ENCODE data around the gene BEST1. TPM values are rescaled to one million over a fixed set of nuclear protein-coding genes. Genes with fewer than 3 reads are reported as not detected.

BEST1 gene
- total RNA-seq, 1 experiment from 2014 or later = 0.13 TPM

DNA sequence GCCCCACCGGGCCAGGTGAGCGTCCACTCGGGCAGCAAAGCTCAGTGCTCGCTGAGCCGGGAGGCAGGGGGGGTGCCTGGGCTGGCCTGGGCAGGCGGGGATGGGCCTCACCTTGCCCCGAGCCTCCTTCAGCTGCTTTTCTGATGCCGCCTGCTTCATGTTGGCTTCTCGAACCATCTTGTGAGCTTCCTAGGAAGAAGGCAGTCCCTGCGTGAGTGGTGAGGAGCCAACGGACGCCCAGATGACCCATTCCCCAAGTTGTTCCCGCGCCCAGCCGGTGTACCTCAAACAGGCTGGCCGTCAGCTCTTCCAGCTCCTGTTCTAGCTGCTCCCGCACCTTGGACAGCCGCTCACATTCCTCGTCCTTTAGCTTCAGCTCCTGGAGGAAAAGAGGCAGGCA is 42.9 kb upstream of the BEST1 start:
- Histone ChIP-seq H3K36me3 (ENCODE audit: control insufficient read depth, insufficient read depth, low read length) (no peaks in the 10 kb centered on the region), H3K27me3 (ENCODE audit: control insufficient read depth, insufficient read depth, low read length) (no peaks in the 10 kb centered on the region), H3K4me3 (ENCODE audit: low read depth in 2 of 2, low read length in 2 of 2) (no peak overlapping the region), H3K9me3 (ENCODE audit: control insufficient read depth, insufficient read depth, low read depth, low read length) (no peaks in the 10 kb centered on the region), H3K27ac (ENCODE audit: low read length) (no peak overlapping the region), H3K4me1 (ENCODE audit: control insufficient read depth, insufficient read depth, low read length) (no peaks in the 10 kb centered on the region)
- intact Hi-C loops (cut with micrococcal nuclease; ENCODE audit: unreplicated experiment) (no loop called here), in situ Hi-C loops (cut with HindIII; ENCODE audit: low pct_unique_long_range_greater_than_20kb, low sequenced_read_pairs) (no loop called here)
- ChIA-PET CTCF (no interaction called here), POLR2A (interaction anchor here (0.5 kb wide), 1 partner anchor 109 kb away, joined by 3 read pairs; no protein-coding TSS in a partner anchor)
- ATAC-seq = no peak
- no peak for TF ChIP-seq SIN3A (IDR thresholded peaks at IDR 0.05; ENCODE audit: borderline replicate concordance, insufficient read depth, low read depth, low read length)
- TF ChIP-seq CTCF (IDR thresholded peaks at IDR 0.05) = no peak
- no peak for TF ChIP-seq REST (IDR thresholded peaks at IDR 0.05; ENCODE audit: insufficient read depth in 1 of 2, low read depth in 2 of 2, low read length in 1 of 2)
- no peak for TF ChIP-seq POLR2AphosphoS5 (IDR thresholded peaks at IDR 0.05; ENCODE audit: low read depth, low read length)
- TF ChIP-seq TCF7L2 (IDR thresholded peaks at IDR 0.05; ENCODE audit: low read depth, low read length) = no peak
- no TSS peak for BruUV-seq (replicated peaks)
- DNase-seq (ENCODE audit: low read depth, low spot score) = no peak

DNA sequence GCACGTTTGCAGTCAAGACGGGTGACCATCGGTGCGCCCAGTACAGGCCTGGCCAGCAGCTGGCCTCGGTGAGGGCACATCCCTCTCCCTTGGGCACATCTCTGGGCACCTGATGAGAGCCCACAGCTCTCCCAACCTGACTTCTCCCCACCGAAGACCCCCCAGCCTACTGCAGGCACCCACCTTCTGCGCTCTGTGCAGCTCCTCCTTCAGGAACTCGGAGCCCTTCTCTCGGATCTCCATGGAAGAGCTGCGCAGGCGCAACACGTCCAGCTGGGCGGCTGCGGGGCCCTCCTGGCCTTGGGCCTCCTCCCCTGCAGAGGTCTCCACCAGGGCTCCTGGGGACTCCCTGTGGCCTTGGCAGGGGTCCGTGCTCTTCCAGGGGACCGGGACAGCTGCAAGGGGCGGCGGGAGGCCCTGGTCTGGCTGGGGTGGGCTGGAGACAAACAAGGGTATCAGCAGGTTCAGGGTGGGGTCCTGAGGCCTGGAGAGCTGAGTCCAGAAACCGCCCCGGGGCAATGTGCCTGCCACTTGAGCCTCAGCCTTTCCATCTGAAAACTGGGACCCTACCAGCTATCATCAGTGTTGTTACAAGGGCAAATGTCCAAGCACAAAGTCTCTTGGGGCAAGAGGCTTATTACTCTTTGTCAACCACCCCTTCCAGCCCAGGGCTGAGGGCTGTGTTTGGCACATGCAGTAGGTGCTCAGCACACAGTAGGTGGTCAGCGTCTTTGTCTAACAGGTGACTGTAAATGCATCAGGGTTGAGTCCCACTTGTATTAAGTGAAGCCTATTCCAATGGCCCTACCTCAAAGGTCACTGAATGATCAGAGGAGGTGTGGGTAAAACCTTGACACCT is 42.1 kb upstream of the BEST1 start:
- H3K4me3 ChIP-seq (ENCODE audit: low read depth in 2 of 2, low read length in 2 of 2) = no peak overlapping the region
- ChIA-PET POLR2A (interaction anchor here (0.6 kb wide), 1 partner anchor 174 kb away, joined by 19 read pairs; no protein-coding TSS in a partner anchor), CTCF (interaction anchor here (1.0 kb wide), 1 partner anchor 9 kb away, joined by 4 read pairs; no protein-coding TSS in a partner anchor)
- DNase-seq (ENCODE audit: low read depth, low spot score) (no peak), ATAC-seq (no peak)
- H3K27ac ChIP-seq (ENCODE audit: low read length) = no peak overlapping the region
- no peaks in the 10 kb centered on the region for H3K36me3 ChIP-seq (ENCODE audit: control insufficient read depth, insufficient read depth, low read length)
- H3K27me3 ChIP-seq (ENCODE audit: control insufficient read depth, insufficient read depth, low read length) = no peaks in the 10 kb centered on the region
- no peaks in the 10 kb centered on the region for H3K4me1 ChIP-seq (ENCODE audit: control insufficient read depth, insufficient read depth, low read length)
- BruUV-seq (replicated peaks) = no TSS peak
- H3K9me3 ChIP-seq (ENCODE audit: control insufficient read depth, insufficient read depth, low read depth, low read length) = no peaks in the 10 kb centered on the region
- in situ Hi-C loops (cut with HindIII; ENCODE audit: low pct_unique_long_range_greater_than_20kb, low sequenced_read_pairs) (no loop called here), intact Hi-C loops (cut with micrococcal nuclease; ENCODE audit: unreplicated experiment) (no loop called here)
- TF ChIP-seq POLR2AphosphoS5 (IDR thresholded peaks at IDR 0.05; ENCODE audit: low read depth, low read length) (no peak), CTCF (IDR thresholded peaks at IDR 0.05) (no peak), SIN3A (IDR thresholded peaks at IDR 0.05; ENCODE audit: borderline replicate concordance, insufficient read depth, low read depth, low read length) (no peak), TCF7L2 (IDR thresholded peaks at IDR 0.05; ENCODE audit: low read depth, low read length) (no peak), REST (IDR thresholded peaks at IDR 0.05; ENCODE audit: insufficient read depth in 1 of 2, low read depth in 2 of 2, low read length in 1 of 2) (no peak)
